Smooth muscle cell of the coronary artery (primary cell): Measurements from ENCODE around the gene FASN. TPM values are rescaled to one million over a fixed set of nuclear protein-coding genes. Genes with fewer than 3 reads are reported as not detected.

ENCODE experiments used
- total RNA-seq: library from RNA; depleted of rRNA; stranded (reverse); fragments of >200 nt; gene quantifications from 2 replicates; pipeline ENCODE4 v1.2.3, GENCODE V29; 2014; ENCODE audit warnings: low replicate concordance

The FASN gene
- total RNA-seq, result 38.4 and 89.0 TPM in 2 replicates

DNA sequence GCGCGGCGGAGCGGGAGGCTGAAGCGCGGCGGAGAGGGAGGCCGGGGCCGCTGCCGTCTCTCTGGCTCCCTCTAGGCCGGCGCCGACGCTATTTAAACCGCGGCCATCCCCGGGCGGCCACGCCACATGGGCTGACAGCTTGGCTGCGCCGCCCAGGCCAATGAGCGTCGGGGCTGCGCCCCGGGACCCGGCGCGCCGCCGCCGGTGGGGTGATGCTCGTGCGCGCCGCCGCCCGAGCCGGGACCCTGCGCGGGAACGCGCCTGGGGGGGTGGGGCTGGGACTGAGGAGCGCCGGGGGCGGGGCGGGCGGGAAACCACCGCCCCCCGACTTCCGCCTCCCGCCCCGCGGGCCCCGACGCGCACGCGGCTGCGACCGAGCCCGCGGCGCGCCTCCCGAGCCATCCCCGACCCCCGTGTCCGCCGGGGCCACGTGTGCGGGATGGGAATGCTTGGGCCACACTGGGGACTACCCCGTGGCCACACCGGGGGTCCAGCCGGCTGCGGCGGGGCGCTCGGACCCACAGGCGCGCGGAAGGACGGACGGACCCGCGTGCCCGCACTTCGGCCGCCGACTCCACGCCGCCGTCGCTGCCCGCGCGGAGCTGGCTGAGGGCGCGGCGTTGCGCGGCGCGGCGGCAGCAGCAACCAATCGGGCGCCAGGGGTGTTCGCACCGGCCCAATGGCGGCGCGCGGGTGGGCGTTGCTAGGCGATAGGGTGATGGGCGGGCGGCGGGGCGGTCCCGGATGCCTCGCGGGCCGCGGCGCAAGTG, at the start of gene FASN:
TSS of gene FASN (minus strand) at position 68 of the 770 bp plus-strand sequence. CDS start 1,791 bp downstream, outside the sequence.

DNA sequence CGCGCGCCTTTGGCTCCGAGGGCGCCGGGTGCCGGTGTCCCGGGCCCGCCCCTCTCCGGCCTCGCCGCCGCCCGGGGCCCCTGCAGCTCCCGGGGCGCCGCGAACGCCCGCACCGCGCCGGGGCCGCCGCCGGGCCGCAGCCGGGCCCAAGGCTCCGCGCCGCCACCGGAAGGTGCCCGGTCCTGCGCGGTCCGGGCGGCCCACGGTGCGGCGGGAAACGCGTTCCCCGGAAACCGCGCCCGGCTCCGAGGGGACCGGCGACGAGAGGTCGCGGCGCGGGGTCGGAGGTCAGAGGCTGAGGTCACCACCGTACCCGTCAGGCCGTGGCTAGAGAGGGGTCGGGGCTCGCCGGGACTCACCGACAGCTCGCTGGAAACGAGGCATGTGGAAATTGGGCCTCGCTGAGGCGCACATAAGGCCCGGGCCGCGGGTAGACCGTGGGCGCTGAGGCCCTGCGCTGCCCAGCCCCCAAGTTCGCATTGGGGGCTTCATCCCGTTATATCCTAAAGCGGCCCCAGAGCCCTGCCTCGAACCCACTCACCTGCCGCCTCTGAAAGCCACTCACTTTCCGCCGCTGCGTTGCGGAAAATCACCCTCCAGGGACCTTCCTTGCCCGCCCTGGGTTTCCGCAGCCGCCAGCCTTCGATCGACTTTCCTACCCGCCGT, 32.3 kb downstream of the FASN start, which contains the start of gene DUS1L:
TSS of gene DUS1L (minus strand) at position 167 of the 666 bp plus-strand sequence. CDS start 745 bp downstream, outside the sequence.

DNA sequence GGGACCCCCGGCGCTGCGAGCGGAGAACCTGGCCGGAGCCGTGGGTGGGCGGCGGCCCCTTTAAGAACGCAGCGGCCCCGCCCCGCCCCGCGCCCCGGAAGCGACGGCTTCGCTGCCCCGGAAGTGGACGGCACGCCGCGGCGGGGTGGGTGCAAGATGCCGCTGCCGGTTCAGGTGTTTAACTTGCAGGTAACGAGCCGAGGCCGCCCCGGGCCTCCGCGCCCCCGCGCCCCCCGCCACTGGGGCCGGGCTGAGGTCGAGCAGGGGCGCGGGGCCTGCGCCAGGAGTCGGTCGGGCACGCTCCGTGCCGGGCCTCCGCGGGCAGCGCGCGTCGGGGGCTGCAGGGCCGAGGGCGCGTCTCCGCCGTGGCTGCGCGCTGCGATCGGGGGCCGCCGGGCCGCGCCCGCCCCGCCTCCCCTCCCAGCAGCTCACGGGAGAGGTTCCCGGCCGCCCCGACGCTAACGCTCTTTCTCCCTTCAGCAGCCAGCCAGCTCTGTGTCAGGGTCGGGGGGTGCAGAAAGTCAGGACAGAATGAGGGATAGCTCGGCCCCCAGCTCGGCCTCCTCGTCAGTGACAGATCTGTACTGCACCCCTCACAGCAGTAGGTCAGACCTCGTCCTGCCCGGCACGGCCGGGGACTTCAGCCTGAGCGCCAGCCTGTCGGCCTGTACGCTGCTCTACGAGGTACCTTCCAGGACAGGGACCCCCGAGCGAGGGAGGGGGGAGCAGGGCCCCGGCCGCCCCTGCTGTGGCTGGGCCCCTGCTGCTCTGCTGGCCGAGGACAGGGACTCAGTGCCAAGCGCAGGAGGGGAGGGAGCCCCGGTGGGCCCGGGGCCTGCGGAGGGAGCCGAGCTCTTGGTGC, 46.0 kb downstream of the FASN start, which contains the start of the genes GPS1 and RFNG:
TSS of gene GPS1 (plus strand) at position 123 of the 862 bp plus-strand sequence. CDS start at position 157, 34 bp downstream.
TSS of gene RFNG (minus strand) at position 36 of the 862 bp plus-strand sequence. CDS start 45 bp downstream, outside the sequence.

DNA sequence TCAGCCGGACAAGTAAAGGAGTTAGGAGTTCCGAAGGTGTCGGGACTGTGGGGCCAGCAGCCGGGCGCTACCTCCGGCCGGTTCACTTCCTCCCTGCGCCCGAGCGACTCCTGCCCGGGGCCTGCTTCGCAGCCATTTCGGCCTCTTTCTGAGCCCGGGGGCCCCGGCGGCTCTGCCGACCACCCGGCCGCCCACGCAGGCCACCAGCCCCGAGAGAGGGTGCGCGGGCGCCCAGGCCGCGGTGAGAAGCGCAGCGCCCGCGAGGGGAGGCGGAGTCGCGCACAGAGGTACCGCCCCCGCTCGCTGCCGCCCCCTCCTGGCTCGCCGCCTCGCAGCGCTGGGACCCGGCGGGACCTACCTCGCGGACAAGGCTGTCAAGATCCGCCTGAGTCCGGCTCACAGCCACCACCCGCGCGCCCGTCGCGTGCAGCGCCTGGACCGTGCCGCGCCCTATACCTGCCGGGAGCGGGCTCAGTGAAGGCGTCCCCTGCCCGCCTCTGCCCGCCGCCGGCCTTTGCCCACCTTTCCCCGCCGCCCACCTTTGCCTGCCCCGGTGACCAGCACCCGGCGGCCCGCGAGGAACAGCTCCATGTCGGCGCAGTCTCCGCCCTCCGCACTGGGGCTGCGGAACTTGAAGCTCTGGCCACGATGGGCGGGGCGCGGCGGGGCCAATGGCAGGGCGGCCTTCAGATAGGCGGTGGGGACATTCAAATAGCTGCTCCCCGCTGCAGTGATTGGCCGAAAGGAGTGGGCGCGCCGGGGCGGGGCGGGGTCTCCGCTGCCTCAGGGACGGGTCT, 60.7 kb downstream of the FASN start, which contains the start of gene DCXR:
TSS of gene DCXR (minus strand) at position 606 of the 797 bp plus-strand sequence. CDS start at position 591, 15 bp downstream.

DNA sequence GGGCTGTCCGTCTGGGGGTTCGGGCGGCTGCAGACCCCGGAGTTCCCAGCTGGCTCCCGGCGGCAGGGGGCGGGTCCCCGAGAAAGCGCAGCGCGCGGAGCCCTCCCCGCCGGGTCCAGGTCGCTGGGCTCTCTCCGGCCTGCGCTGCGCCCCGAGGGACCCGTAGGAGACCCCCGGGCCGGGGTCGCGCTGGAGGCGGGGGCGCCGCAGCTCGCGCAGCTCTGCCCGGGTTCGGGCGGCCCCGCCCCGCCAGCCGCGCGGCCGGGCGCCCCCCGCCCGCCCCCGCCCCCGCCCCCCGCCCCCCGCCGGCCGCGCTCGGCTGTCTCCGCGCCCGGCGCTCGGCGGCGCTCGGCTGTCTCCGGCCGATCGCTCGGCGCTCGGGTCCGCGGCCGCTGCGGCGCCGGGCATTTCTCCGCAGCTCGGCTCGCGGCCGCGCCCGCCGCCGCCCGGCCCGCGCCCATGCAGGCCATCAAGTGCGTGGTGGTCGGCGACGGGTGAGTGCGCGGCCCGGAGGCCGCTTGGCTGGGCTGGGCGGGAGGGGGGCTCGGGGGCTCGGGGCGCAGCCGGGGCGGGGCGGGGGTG, 66.6 kb downstream of the FASN start, which contains the start of gene RAC3:
TSS of gene RAC3 (plus strand) at position 376 of the 582 bp plus-strand sequence. CDS start at position 460, 84 bp downstream.

Other genes starting within 250 kb of the FASN start
- 997 and 1,224 TPM in 2 replicates for gene P4HB, start 237.7 kb downstream of the FASN start, total RNA-seq
- gene ARHGDIA, start 226.9 kb downstream of the FASN start, total RNA-seq, result 31.6 and 123 TPM in 2 replicates
- gene ALYREF, start 206.7 kb downstream of the FASN start, total RNA-seq, result 86.2 and 152 TPM in 2 replicates
- gene ANAPC11, start 206.5 kb downstream of the FASN start, total RNA-seq, result 269 and 333 TPM in 2 replicates
- 0.23 and 0.38 TPM in 2 replicates for gene NPB, start 196.0 kb downstream of the FASN start, total RNA-seq
- 42.8 and 43.9 TPM in 2 replicates for gene PCYT2, start 186.8 kb downstream of the FASN start, total RNA-seq
- 12.5 and 13.0 TPM in 2 replicates for gene SIRT7, start 180.1 kb downstream of the FASN start, total RNA-seq
- 13.7 and 15.0 TPM in 2 replicates for gene MAFG, start 170.5 kb downstream of the FASN start, total RNA-seq
- 71.8 and 225 TPM in 2 replicates for gene PYCR1, start 160.9 kb downstream of the FASN start, total RNA-seq
- not detected in 2 replicates for gene MYADML2, start 151.0 kb downstream of the FASN start, total RNA-seq
- gene NOTUM, start 137.0 kb downstream of the FASN start, total RNA-seq, result 0.08 TPM in 1 of 2 replicates, not detected in the other
- gene ASPSCR1, start 120.6 kb downstream of the FASN start, total RNA-seq, result 18.5 and 30.4 TPM in 2 replicates
- 15.1 and 40.5 TPM in 2 replicates for gene CENPX, start 75.4 kb downstream of the FASN start, total RNA-seq
- gene LRRC45, start 74.9 kb downstream of the FASN start, total RNA-seq, result 11.9 and 16.7 TPM in 2 replicates
- gene RAC3, start 66.6 kb downstream of the FASN start, total RNA-seq, result 6.3 and 18.5 TPM in 2 replicates
- 32.1 and 45.0 TPM in 2 replicates for gene DCXR, start 60.5 kb downstream of the FASN start, total RNA-seq
- 25.6 and 33.3 TPM in 2 replicates for gene RFNG, start 46.4 kb downstream of the FASN start, total RNA-seq
- 78.2 and 111 TPM in 2 replicates for gene GPS1, start 46.3 kb downstream of the FASN start, total RNA-seq
- gene DUS1L, start 32.4 kb downstream of the FASN start, total RNA-seq, result 44.9 and 48.1 TPM in 2 replicates
- gene CCDC57, start 114.6 kb upstream of the FASN start, total RNA-seq, result 10.5 and 14.0 TPM in 2 replicates
- gene SLC16A3, start 130.8 kb upstream of the FASN start, total RNA-seq, result 117 and 167 TPM in 2 replicates
- gene CSNK1D, start 175.5 kb upstream of the FASN start, total RNA-seq, result 44.6 and 47.1 TPM in 2 replicates
- not detected in 2 replicates for gene CD7, start 219.4 kb upstream of the FASN start, total RNA-seq
- 0.23 and 22.3 TPM in 2 replicates for gene SECTM1, start 235.5 kb upstream of the FASN start, total RNA-seq